Kidney tubule cell (primary cell): Measurements from ENCODE around the gene ABTB2.
A peak's percentile ranks its signal among the peaks of the same experiment; 100 is the strongest.
"Not testable (repeated sequence)": the region's sequence is repeated elsewhere in the genome, so short reads cannot be mapped to it uniquely, and the experiment has no call there.

Experiments
- DNase-seq: peaks from one replicate; pipeline ENCODE4 v3.0.0-alpha.2; 2018; ENCODE audit warnings: low spot score

Gene ABTB2

GRCh38 chr11:34238533-34238932, 119.3 kb downstream of the ABTB2 start:
- DNase-seq, result peak; percentile 61

GRCh38 chr11:34236572-34236971, 121.2 kb downstream of the ABTB2 start:
- DNase-seq, result no peak

GRCh38 chr11:34235591-34236071, 122.2 kb downstream of the ABTB2 start:
- no peak for DNase-seq

GRCh38 chr11:34235189-34235588, 122.6 kb downstream of the ABTB2 start:
- DNase-seq, result no peak

GRCh38 chr11:34234086-34234740, 123.6 kb downstream of the ABTB2 start:
- peak; percentile 98 for DNase-seq

GRCh38 chr11:34233215-34233614, 124.6 kb downstream of the ABTB2 start:
- DNase-seq, result no peak

GRCh38 chr11:34232807-34233206, 125.0 kb downstream of the ABTB2 start:
- DNase-seq, result peak; percentile 23

- DNase-seq, result no peak
Observed at GRCh38 chr11:34226210-34226609, 131.6 kb downstream of the ABTB2 start.

GRCh38 chr11:34225091-34225490, 132.7 kb downstream of the ABTB2 start:
- DNase-seq, result no peak

- no peak for DNase-seq
Observed at GRCh38 chr11:34224434-34224966, 133.3 kb downstream of the ABTB2 start.

- DNase-seq, result no peak
Observed at GRCh38 chr11:34223907-34224306, 133.9 kb downstream of the ABTB2 start.

- peak; percentile 54 for DNase-seq
Observed at GRCh38 chr11:34223021-34223813, 134.6 kb downstream of the ABTB2 start.

- no peak for DNase-seq
Observed at GRCh38 chr11:34222030-34222429, 135.8 kb downstream of the ABTB2 start.

- no peak for DNase-seq
Observed at GRCh38 chr11:34219941-34220370, 137.9 kb downstream of the ABTB2 start.

- DNase-seq, result no peak
Observed at GRCh38 chr11:34219279-34219678, 138.5 kb downstream of the ABTB2 start.

GRCh38 chr11:34218756-34219155, 139.1 kb downstream of the ABTB2 start:
- not testable (repeated sequence) for DNase-seq

- DNase-seq, result no peak
Observed at GRCh38 chr11:34218067-34218466, 139.7 kb downstream of the ABTB2 start.

GRCh38 chr11:34216706-34217105, 141.1 kb downstream of the ABTB2 start:
- no peak for DNase-seq

GRCh38 chr11:34215806-34216453, 141.9 kb downstream of the ABTB2 start:
- DNase-seq, result no peak

GRCh38 chr11:34214961-34215805, 142.6 kb downstream of the ABTB2 start:
- peak; percentile 97 for DNase-seq

GRCh38 chr11:34213366-34213765, 144.4 kb downstream of the ABTB2 start:
- peak; percentile 75 for DNase-seq

- no peak for DNase-seq
Observed at GRCh38 chr11:34212566-34212965, 145.2 kb downstream of the ABTB2 start.
